Ectodermal cell (in vitro differentiated cells): ENCODE data around the gene FAM98A.
A peak's percentile ranks its signal among the peaks of the same experiment; 100 is the strongest.

Source experiments
- H3K27ac ChIP-seq: 2 replicates; pipeline ENCODE4 v1.7.0; 2013; ENCODE audit warnings: mild to moderate bottlenecking, low read depth, low read length; ENCODE audit not compliant: insufficient read depth, poor library complexity, severe bottlenecking
- H3K27me3 ChIP-seq: 2 replicates; pipeline ENCODE4 v1.7.0; 2013; ENCODE audit warnings: mild to moderate bottlenecking, low read length; ENCODE audit not compliant: insufficient read depth, control insufficient read depth, poor library complexity, severe bottlenecking
- H3K36me3 ChIP-seq: one replicate; pipeline ENCODE4 v1.7.0; 2013; ENCODE audit warnings: low read length; ENCODE audit not compliant: control insufficient read depth, insufficient read depth
- H3K4me1 ChIP-seq: one replicate; pipeline ENCODE4 v1.7.0; 2013; ENCODE audit warnings: low read length; ENCODE audit not compliant: control insufficient read depth, insufficient read depth
- H3K4me3 ChIP-seq: 2 replicates; pipeline ENCODE4 v1.7.0; 2013; ENCODE audit warnings: low read depth, low read length, control low read depth; ENCODE audit not compliant: insufficient read depth
- H3K9me3 ChIP-seq: 2 replicates; pipeline ENCODE4 v1.7.0; 2013; ENCODE audit warnings: mild to moderate bottlenecking, low read length, moderate library complexity; ENCODE audit not compliant: control insufficient read depth
- WGBS, 2 experiments: methylation state at CpG; one replicate each; pipeline ENCODE4 v1.1.7; 2013; ENCODE audit warnings: missing lambda C conversion rate in 2 of 2; 5-methylcytosine and 5-hydroxymethylcytosine counted together

Gene FAM98A

DNA sequence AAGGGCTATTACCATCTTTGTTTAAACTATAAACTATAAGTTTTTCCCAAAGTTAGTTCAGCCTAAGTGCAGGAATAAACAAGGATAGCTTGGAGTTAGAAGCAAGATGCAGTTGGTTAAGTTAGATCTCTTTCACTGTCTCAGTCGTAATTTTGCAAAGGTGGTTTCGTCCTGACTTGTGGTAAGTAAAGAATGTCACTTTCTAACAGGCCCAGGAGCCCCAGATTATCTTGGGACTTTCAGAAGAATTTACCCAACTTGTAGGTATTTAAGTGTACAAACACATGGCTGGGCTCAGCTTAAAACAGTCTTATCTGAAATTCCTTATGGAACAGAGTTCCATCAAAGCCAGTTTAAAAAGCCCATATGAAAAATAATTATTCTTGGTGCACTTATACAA, 18.3 kb upstream of the FAM98A start:
- Histone ChIP-seq H3K9me3 (no peaks in the 10 kb centered on the region), H3K27ac (no peak overlapping the region), H3K4me3 (no peak overlapping the region), H3K27me3 (no peaks in the 10 kb centered on the region), H3K4me1 (no peaks in the 10 kb centered on the region), H3K36me3 (peaks cover 3% of the 10 kb centered on the region)
- 87 to 100% methylated on average over 2 of the region's 2 CpGs for WGBS, 2 experiments

DNA sequence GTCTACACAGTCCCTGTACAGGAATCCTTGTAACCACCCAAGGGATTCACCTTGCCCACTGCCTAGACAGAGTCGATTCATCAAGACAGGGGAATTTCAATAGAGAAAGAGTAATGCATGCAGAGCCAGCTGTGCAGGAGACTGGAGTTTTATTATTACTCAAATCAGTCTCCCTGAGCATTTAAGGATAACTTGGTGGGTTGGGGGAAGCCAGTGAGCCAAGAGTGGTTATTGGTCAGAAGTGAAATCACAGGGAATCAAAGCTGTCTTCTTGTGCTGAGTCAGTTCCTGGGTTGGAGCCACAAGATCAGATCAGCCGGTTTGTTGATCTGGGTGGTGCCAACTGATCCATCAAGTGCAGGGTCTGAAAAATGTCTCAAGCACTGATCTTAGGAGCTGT, 17.8 kb upstream of the FAM98A start:
- Histone ChIP-seq H3K4me1 (no peaks in the 10 kb centered on the region), H3K9me3 (no peaks in the 10 kb centered on the region), H3K36me3 (peaks cover 3% of the 10 kb centered on the region), H3K27ac (no peak overlapping the region), H3K4me3 (no peak overlapping the region), H3K27me3 (no peaks in the 10 kb centered on the region)
- WGBS, 2 experiments: 95% methylated on average over 2 of the region's 2 CpGs

DNA sequence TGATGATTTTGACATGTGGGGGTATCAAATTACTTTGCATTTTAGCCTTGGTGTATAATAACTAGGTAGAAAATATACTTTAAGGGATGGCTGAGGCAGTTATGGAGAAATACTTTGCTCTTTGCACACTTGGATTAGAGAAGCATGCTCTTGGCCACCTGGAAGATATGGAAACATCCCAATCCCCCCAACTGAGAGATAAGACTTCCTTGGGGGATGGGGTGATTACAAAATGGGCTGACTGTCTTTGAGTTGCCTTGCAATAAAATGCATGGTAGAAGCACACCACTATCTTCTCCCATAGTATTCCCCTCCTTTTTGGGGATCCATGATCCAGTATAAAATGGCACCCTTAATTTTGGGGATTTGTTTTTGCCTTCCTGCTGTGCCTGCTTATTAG, 15.1 kb upstream of the FAM98A start:
- Histone ChIP-seq H3K27ac (no peak overlapping the region), H3K9me3 (no peaks in the 10 kb centered on the region), H3K27me3 (no peaks in the 10 kb centered on the region), H3K4me1 (no peaks in the 10 kb centered on the region), H3K4me3 (no peak overlapping the region), H3K36me3 (no peaks in the 10 kb centered on the region)

DNA sequence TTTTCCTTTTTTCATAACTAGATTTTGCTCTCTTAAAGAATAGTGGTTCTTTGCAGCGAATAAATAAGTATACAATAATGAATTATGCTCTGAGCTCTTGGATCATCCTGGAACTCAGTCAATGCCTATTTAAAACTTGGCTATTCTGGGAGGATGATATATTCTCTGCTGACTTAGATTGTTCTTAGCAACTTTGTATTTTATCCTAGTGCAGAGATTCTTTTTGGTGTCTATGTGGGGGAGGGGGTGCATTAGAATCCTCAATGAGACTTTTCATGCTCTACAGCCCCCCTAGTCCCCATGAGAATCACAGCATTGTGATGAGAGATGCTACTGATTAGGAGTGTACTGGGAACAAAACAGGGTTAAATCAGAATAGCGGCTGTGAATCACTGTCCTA, 8.8 kb upstream of the FAM98A start:
- H3K9me3 ChIP-seq: no peaks in the 10 kb centered on the region
- no peaks in the 10 kb centered on the region for H3K4me1 ChIP-seq
- no peaks in the 10 kb centered on the region for H3K27me3 ChIP-seq
- H3K36me3 ChIP-seq: no peaks in the 10 kb centered on the region
- 70 to 100% methylated on average over 2 of the region's 2 CpGs for WGBS, 2 experiments
- H3K27ac ChIP-seq: no peak overlapping the region
- no peak overlapping the region for H3K4me3 ChIP-seq

DNA sequence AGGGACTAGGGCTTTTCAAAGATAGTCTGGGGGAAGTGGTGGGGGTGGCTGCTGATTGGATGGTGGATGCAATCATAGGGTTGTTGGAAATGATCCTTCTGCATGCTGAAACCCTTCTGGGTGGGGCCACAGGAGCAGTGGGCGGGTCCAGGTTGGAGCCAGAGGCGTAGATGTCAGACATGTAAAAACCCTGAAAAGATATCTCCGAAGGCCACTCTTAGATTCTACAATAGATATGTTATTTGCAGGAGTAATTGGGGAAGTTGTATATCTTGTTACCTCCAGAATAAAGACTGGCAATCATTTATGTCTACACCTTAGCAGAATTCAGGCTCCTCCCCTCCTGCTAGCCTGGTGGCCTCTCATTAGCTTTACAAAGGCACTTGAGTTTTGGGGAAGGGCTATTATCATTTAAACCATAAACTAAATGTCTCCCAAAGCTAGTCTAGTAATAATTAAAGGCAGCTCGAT, 8.2 kb upstream of the FAM98A start:
- Histone ChIP-seq H3K9me3 (no peaks in the 10 kb centered on the region), H3K4me1 (no peaks in the 10 kb centered on the region), H3K27me3 (no peaks in the 10 kb centered on the region), H3K4me3 (no peak overlapping the region), H3K36me3 (no peaks in the 10 kb centered on the region), H3K27ac (no peak overlapping the region)
- 50 to 53% methylated on average over 4 of the region's 4 CpGs for WGBS, 2 experiments

DNA sequence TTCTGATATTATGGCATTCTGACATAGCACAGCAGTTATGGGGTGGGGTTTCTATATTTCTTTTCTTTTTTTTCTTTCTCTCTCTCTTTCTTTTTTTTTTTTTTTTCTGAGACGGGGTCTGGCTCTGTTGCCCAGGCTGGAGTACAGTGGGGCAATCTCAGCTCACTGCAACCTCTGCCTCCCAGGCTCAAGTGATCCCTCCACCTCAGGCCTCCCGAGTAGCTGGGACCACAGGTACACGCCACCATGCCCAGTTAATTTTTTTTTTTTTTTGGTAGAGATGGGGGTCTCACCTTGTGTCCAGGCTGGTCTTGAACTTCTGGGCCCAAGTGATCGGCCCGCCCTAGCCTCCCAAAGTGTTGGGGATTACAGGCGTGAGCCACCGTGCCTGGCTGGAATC, 7.5 kb upstream of the FAM98A start:
- Histone ChIP-seq H3K27me3 (no peaks in the 10 kb centered on the region), H3K27ac (no peak overlapping the region), H3K36me3 (no peaks in the 10 kb centered on the region), H3K4me3 (no peak overlapping the region), H3K4me1 (no peaks in the 10 kb centered on the region), H3K9me3 (no peaks in the 10 kb centered on the region)
- WGBS, 2 experiments: 88 to 91% methylated on average over 7 of the region's 7 CpGs

DNA sequence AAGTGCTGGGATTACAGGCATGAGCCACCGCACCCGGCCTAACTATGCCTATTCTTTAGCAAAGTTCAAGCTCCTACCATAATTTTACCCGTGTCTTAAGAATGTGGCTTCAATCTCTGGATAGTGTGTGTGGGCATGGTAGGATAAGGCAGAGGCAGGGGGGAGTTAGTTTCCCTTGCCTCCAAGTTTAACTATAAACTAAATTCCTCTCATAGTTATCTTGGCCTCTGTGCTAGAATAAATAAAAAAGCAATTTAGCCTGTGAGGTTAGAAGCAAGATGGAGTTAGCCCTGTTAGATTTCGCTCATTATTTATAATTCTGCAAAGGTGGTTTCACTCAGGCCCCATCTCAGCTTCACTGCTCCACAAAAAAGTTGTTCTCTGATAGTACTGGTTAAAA, 7.0 kb upstream of the FAM98A start:
- H3K27ac ChIP-seq: no peak overlapping the region
- WGBS, 2 experiments: 96 to 98% methylated on average over 3 of the region's 4 CpGs
- no peaks in the 10 kb centered on the region for H3K36me3 ChIP-seq
- no peaks in the 10 kb centered on the region for H3K4me1 ChIP-seq
- no peaks in the 10 kb centered on the region for H3K27me3 ChIP-seq
- no peak overlapping the region for H3K4me3 ChIP-seq
- no peaks in the 10 kb centered on the region for H3K9me3 ChIP-seq

DNA sequence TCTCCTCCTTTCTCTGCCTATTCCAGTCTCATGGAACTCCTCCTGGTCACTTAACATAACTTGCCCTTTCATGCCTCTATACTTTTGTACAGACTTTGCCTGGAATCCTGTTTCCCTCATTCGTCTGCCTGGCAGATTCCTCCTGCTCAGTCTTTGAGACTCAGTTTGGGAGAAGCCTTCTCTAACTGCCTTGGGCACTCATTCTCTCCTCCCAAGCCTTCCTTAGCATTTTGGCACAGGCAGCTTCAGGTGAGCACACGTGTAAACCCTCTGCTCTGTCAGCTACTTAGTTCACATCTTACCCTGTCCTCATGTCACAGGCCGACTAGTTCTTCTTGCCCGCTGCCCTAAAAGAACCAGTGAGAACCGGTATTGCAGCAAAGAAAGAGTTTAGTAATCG, 6.0 kb upstream of the FAM98A start:
- Histone ChIP-seq H3K4me3 (no peak overlapping the region), H3K9me3 (no peaks in the 10 kb centered on the region), H3K27me3 (no peaks in the 10 kb centered on the region), H3K36me3 (no peaks in the 10 kb centered on the region), H3K27ac (no peak overlapping the region), H3K4me1 (no peaks in the 10 kb centered on the region)
- WGBS, 2 experiments: 77 to 84% methylated on average over 6 of the region's 6 CpGs

DNA sequence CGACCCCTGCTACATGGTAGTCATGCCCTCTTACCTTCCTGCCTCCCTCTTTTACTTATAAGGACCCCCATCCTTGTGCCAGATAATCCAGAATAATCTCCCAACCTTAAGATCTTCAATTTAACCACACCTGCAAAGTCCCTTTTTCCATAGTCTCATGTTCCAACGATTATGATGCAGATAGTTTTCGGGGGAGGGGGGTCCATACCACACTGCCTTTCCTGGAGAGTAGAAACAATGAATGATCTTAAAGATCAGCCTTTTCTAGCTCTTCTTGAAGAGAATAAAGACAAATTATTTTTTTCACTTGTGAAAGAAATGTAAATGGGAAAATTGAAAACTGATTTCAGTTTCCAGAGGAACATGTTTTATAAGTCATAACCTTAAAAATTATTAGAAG, 4.3 kb upstream of the FAM98A start:
- H3K4me1 ChIP-seq: no peaks in the 10 kb centered on the region
- H3K4me3 ChIP-seq: no peak overlapping the region
- H3K9me3 ChIP-seq: no peaks in the 10 kb centered on the region
- WGBS, 2 experiments: 58 to 77% methylated on average over 3 of the region's 3 CpGs
- no peak overlapping the region for H3K27ac ChIP-seq
- no peaks in the 10 kb centered on the region for H3K27me3 ChIP-seq
- H3K36me3 ChIP-seq: no peaks in the 10 kb centered on the region

DNA sequence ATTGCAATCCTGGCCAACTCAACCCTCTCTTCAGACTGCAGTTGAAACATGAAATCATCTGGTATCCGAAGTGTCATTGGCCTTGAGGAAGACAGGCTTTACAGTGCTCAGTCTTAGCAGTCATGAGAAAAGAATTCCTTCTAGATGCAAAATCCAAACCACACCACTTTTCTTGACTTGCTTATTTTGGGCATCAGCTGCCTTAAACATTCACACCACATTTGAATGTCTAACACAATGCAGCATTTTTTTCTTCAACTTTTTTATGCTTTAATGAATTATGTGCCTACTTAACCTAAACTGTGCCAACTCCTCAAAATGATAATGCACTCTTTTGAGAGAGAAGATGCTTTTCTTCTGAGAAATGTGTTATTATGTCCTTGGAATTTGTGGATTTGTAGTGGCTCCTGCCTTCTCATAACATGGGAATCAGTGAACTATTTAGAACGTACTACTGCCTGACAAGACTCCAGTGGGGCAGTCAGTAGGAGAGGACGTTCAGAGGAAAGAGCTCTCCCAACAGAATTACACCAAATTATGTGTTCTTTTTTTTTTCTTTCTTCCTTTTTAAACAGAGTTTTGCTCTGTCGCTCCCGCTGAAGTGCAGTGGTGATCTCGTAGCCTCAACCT, 3.2 kb upstream of the FAM98A start:
- Histone ChIP-seq H3K36me3 (no peaks in the 10 kb centered on the region), H3K27ac (no peak overlapping the region)

DNA sequence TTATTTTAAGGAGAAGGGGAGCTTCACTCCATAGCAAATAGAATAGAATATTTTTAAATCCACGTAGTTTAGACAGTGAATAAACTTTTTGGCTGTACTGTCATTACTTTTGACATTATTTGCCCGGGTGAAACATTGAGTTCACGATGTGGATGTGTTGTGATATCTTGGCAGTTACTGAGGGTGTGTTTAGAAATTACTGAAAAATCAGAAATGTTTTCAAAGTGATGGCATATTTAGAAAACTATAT, 769 bp upstream of the FAM98A start:
- no peaks in the 10 kb centered on the region for H3K9me3 ChIP-seq
- H3K4me3 ChIP-seq: peak overlapping the region; percentile 97
- H3K27me3 ChIP-seq: no peaks in the 10 kb centered on the region
- peaks cover 3% of the 10 kb centered on the region for H3K4me1 ChIP-seq
- no peak overlapping the region for H3K27ac ChIP-seq
- whole genome bisulfite sequencing, 2 experiments: 54 to 62% methylated on average over 3 of the region's 3 CpGs
- H3K36me3 ChIP-seq: no peaks in the 10 kb centered on the region

More for the DNA sequence above, 3.2 kb upstream of the FAM98A start:
- H3K4me3 ChIP-seq: no peak overlapping the region
- 92% methylated on average over 6 of the region's 6 CpGs for WGBS, 2 experiments
- no peaks in the 10 kb centered on the region for H3K9me3 ChIP-seq
- H3K4me1 ChIP-seq: peaks cover 3% of the 10 kb centered on the region
- H3K27me3 ChIP-seq: no peaks in the 10 kb centered on the region
